NCI-H82 (cell line): Measurements from ENCODE around the gene MLIP.
"Not testable (repeated sequence)": the region's sequence is repeated elsewhere in the genome, so short reads cannot be mapped to it uniquely, and the experiment has no call there.

Experiments used
- DNase-seq: peaks from one replicate; lab custom pipeline; 2025; lab: John Stamatoyannopoulos, UW

MLIP gene

GRCh38 chr6:54151861-54152260 lies 40.6 kb downstream of the MLIP start:
- no peak for DNase-seq

- no peak for DNase-seq
These were observed 45.5 kb downstream of the MLIP start for GRCh38 chr6:54156650-54157250.

- no peak for DNase-seq
These were observed 46.2 kb downstream of the MLIP start for GRCh38 chr6:54157405-54157804.

- DNase-seq, result no peak
These were observed 61.8 kb downstream of the MLIP start for GRCh38 chr6:54173089-54173488.

- DNase-seq, result no peak
These were observed 67.9 kb downstream of the MLIP start for GRCh38 chr6:54179152-54179551.

GRCh38 chr6:54183616-54184015 lies 72.4 kb downstream of the MLIP start:
- no peak for DNase-seq

- no peak for DNase-seq
These were observed 74.6 kb downstream of the MLIP start for GRCh38 chr6:54185885-54186284.

- DNase-seq, result no peak
These were observed 77.6 kb downstream of the MLIP start for GRCh38 chr6:54188846-54189245.

GRCh38 chr6:54191461-54191860 lies 80.2 kb downstream of the MLIP start:
- DNase-seq, result peak; percentile 19

- no peak for DNase-seq
These were observed 81.8 kb downstream of the MLIP start for GRCh38 chr6:54192993-54193392.

GRCh38 chr6:54193560-54193959 lies 82.3 kb downstream of the MLIP start:
- DNase-seq, result no peak

GRCh38 chr6:54194067-54194466 lies 82.8 kb downstream of the MLIP start:
- DNase-seq, result no peak

GRCh38 chr6:54195637-54196036 lies 84.4 kb downstream of the MLIP start:
- no peak for DNase-seq

- DNase-seq, result no peak
These were observed 85.7 kb downstream of the MLIP start for GRCh38 chr6:54196905-54197304.

- DNase-seq, result no peak
These were observed 86.9 kb downstream of the MLIP start for GRCh38 chr6:54198134-54198533.

- not testable (repeated sequence) for DNase-seq
These were observed 92.3 kb downstream of the MLIP start for GRCh38 chr6:54203474-54204035.

GRCh38 chr6:54204921-54205591 lies 93.8 kb downstream of the MLIP start:
- no peak for DNase-seq

GRCh38 chr6:54206510-54206909 lies 95.3 kb downstream of the MLIP start:
- DNase-seq, result no peak

- not testable (repeated sequence) for DNase-seq
These were observed 98.7 kb downstream of the MLIP start for GRCh38 chr6:54209983-54210382.

- no peak for DNase-seq
These were observed 103.0 kb downstream of the MLIP start for GRCh38 chr6:54214286-54214685.

GRCh38 chr6:54216336-54216735 lies 105.1 kb downstream of the MLIP start:
- DNase-seq, result no peak

- no peak for DNase-seq
These were observed 105.8 kb downstream of the MLIP start for GRCh38 chr6:54217018-54217417.

- DNase-seq, result no peak
These were observed 111.0 kb downstream of the MLIP start for GRCh38 chr6:54222217-54222616.

- DNase-seq, result no peak
These were observed 121.5 kb downstream of the MLIP start for GRCh38 chr6:54232703-54233102.
